ENCODE data around the gene RAP1GAP2.
A peak's percentile ranks its signal among the peaks of the same experiment; 100 is the strongest.

The RAP1GAP2 gene

GRCh38 chr17:2971851-2972250, 175.6 kb downstream of the RAP1GAP2 start:
- DNase-seq = no peak
- H2BK12ac ChIP-seq (ENCODE audit: low read length) = no peak overlapping the region
- H2AFZ ChIP-seq (ENCODE audit: insufficient read depth, low read length, poor library complexity) = no peak overlapping the region
- no peak overlapping the region for H3K4ac ChIP-seq (ENCODE audit: low read depth, low read length)
- H3K27me3 ChIP-seq (ENCODE audit: insufficient read depth, low read length) = no peaks in the 10 kb centered on the region
- H4K8ac ChIP-seq (ENCODE audit: low read depth, low read length) = no peak overlapping the region
- no peak overlapping the region for H3K27ac ChIP-seq (ENCODE audit: low read depth, low read length)
- peaks cover 6% of the 10 kb centered on the region for H3K79me1 ChIP-seq (ENCODE audit: low read length)
- H3K79me2 ChIP-seq (ENCODE audit: control insufficient read depth, insufficient read depth, low read length, poor library complexity) = no peaks in the 10 kb centered on the region
- H3K9ac ChIP-seq (ENCODE audit: low read length) = no peak overlapping the region
- no peak overlapping the region for H4K12ac ChIP-seq (ENCODE audit: low read depth, low read length)
- H2BK5ac ChIP-seq (ENCODE audit: low read depth, low read length, poor library complexity) = no peak overlapping the region
- H3K4me2 ChIP-seq (ENCODE audit: low read length) = no peak overlapping the region
- WGBS (ENCODE audit: extremely low coverage, insufficient coverage, insufficient read length) = no CpG with 5 or more reads among the region's 2 CpGs
- no peak overlapping the region for H3K18ac ChIP-seq (ENCODE audit: low read length)
- H2BK120ac ChIP-seq (ENCODE audit: insufficient read depth, low read length, poor library complexity) = no peak overlapping the region
- H3K36me3 ChIP-seq (ENCODE audit: control insufficient read depth in 1 of 2, insufficient read depth in 2 of 2, low read length in 2 of 2) = no peaks in the 10 kb centered on the region
- H3K4me3 ChIP-seq (ENCODE audit: low read depth, low read length) = no peak overlapping the region
- no peak overlapping the region for H3K14ac ChIP-seq (ENCODE audit: low read length)
- H3K4me1 ChIP-seq (ENCODE audit: control insufficient read depth in 1 of 2, insufficient read depth in 2 of 2, low read length in 2 of 2) = peaks cover 3 to 4% of the 10 kb centered on the region in 2 experiments
- no peak overlapping the region for H3K23ac ChIP-seq (ENCODE audit: low read length)
- H2AK5ac ChIP-seq (ENCODE audit: low read length) = no peak overlapping the region
- H4K91ac ChIP-seq (ENCODE audit: low read depth, low read length) = no peak overlapping the region
- no peaks in the 10 kb centered on the region for H3K9me3 ChIP-seq (ENCODE audit: insufficient read depth, low read depth, low read length)

- H3K27me3 ChIP-seq (ENCODE audit: insufficient read depth, low read length) = no peaks in the 10 kb centered on the region
- H4K12ac ChIP-seq (ENCODE audit: low read depth, low read length) = no peak overlapping the region
- H3K79me1 ChIP-seq (ENCODE audit: low read length) = peaks cover 2% of the 10 kb centered on the region
- H3K9ac ChIP-seq (ENCODE audit: low read length) = no peak overlapping the region
- H2AFZ ChIP-seq (ENCODE audit: insufficient read depth, low read length, poor library complexity) = no peak overlapping the region
- H2BK120ac ChIP-seq (ENCODE audit: insufficient read depth, low read length, poor library complexity) = no peak overlapping the region
- H3K4ac ChIP-seq (ENCODE audit: low read depth, low read length) = no peak overlapping the region
- H3K4me2 ChIP-seq (ENCODE audit: low read length) = no peak overlapping the region
- no peak overlapping the region for H3K4me3 ChIP-seq (ENCODE audit: low read depth, low read length)
- H3K27ac ChIP-seq (ENCODE audit: low read depth, low read length) = no peak overlapping the region
- no peaks in the 10 kb centered on the region for H3K79me2 ChIP-seq (ENCODE audit: control insufficient read depth, insufficient read depth, low read length, poor library complexity)
- no peak overlapping the region for H4K8ac ChIP-seq (ENCODE audit: low read depth, low read length)
- H2BK12ac ChIP-seq (ENCODE audit: low read length) = no peak overlapping the region
- H3K4me1 ChIP-seq (ENCODE audit: control insufficient read depth in 1 of 2, insufficient read depth in 2 of 2, low read length in 2 of 2) = no peaks in the 10 kb centered on the region
- no peak overlapping the region for H3K14ac ChIP-seq (ENCODE audit: low read length)
- H3K36me3 ChIP-seq (ENCODE audit: control insufficient read depth in 1 of 2, insufficient read depth in 2 of 2, low read length in 2 of 2) = no peaks in the 10 kb centered on the region
- no peak overlapping the region for H2AK5ac ChIP-seq (ENCODE audit: low read length)
- H3K23ac ChIP-seq (ENCODE audit: low read length) = no peak overlapping the region
- H4K91ac ChIP-seq (ENCODE audit: low read depth, low read length) = no peak overlapping the region
- H3K18ac ChIP-seq (ENCODE audit: low read length) = no peak overlapping the region
- no CpG with 5 or more reads among the region's 4 CpGs for WGBS (ENCODE audit: extremely low coverage, insufficient coverage, insufficient read length)
- H3K9me3 ChIP-seq (ENCODE audit: insufficient read depth, low read depth, low read length) = no peaks in the 10 kb centered on the region
- DNase-seq = no peak
- no peak overlapping the region for H2BK5ac ChIP-seq (ENCODE audit: low read depth, low read length, poor library complexity)
Measured at GRCh38 chr17:2972749-2973148, 176.5 kb downstream of the RAP1GAP2 start.

- WGBS (ENCODE audit: extremely low coverage, insufficient coverage, insufficient read length) = no CpG with 5 or more reads among the region's 1 CpG
- no peak overlapping the region for H3K14ac ChIP-seq (ENCODE audit: low read length)
- no peak overlapping the region for H2BK120ac ChIP-seq (ENCODE audit: insufficient read depth, low read length, poor library complexity)
- no peak overlapping the region for H3K9ac ChIP-seq (ENCODE audit: low read length)
- H2BK5ac ChIP-seq (ENCODE audit: low read depth, low read length, poor library complexity) = no peak overlapping the region
- no peak overlapping the region for H3K4me3 ChIP-seq (ENCODE audit: low read depth, low read length)
- no peak overlapping the region for H3K18ac ChIP-seq (ENCODE audit: low read length)
- H2AK5ac ChIP-seq (ENCODE audit: low read length) = no peak overlapping the region
- H4K8ac ChIP-seq (ENCODE audit: low read depth, low read length) = no peak overlapping the region
- H2AFZ ChIP-seq (ENCODE audit: insufficient read depth, low read length, poor library complexity) = no peak overlapping the region
- H3K4me2 ChIP-seq (ENCODE audit: low read length) = no peak overlapping the region
- no peaks in the 10 kb centered on the region for H3K79me2 ChIP-seq (ENCODE audit: control insufficient read depth, insufficient read depth, low read length, poor library complexity)
- no peak overlapping the region for H4K91ac ChIP-seq (ENCODE audit: low read depth, low read length)
- H3K27ac ChIP-seq (ENCODE audit: low read depth, low read length) = no peak overlapping the region
- peaks cover 2% of the 10 kb centered on the region for H3K79me1 ChIP-seq (ENCODE audit: low read length)
- H3K4me1 ChIP-seq (ENCODE audit: control insufficient read depth in 1 of 2, insufficient read depth in 2 of 2, low read length in 2 of 2) = no peaks in the 10 kb centered on the region
- no peak for DNase-seq
- H3K9me3 ChIP-seq (ENCODE audit: insufficient read depth, low read depth, low read length) = no peaks in the 10 kb centered on the region
- H3K36me3 ChIP-seq (ENCODE audit: control insufficient read depth in 1 of 2, insufficient read depth in 2 of 2, low read length in 2 of 2) = no peaks in the 10 kb centered on the region
- no peak overlapping the region for H3K4ac ChIP-seq (ENCODE audit: low read depth, low read length)
- no peaks in the 10 kb centered on the region for H3K27me3 ChIP-seq (ENCODE audit: insufficient read depth, low read length)
- no peak overlapping the region for H2BK12ac ChIP-seq (ENCODE audit: low read length)
- H3K23ac ChIP-seq (ENCODE audit: low read length) = no peak overlapping the region
- H4K12ac ChIP-seq (ENCODE audit: low read depth, low read length) = no peak overlapping the region
Measured at GRCh38 chr17:2974347-2974746, 178.1 kb downstream of the RAP1GAP2 start.

GRCh38 chr17:2975469-2975958, 179.3 kb downstream of the RAP1GAP2 start:
- Histone ChIP-seq H3K4ac (ENCODE audit: low read depth, low read length) (no peak overlapping the region), H3K27me3 (ENCODE audit: insufficient read depth, low read length) (no peaks in the 10 kb centered on the region), H3K4me2 (ENCODE audit: low read length) (no peak overlapping the region), H3K27ac (ENCODE audit: low read depth, low read length) (peak overlapping the region; percentile 5), H4K8ac (ENCODE audit: low read depth, low read length) (peak overlapping the region; percentile 80), H2BK120ac (ENCODE audit: insufficient read depth, low read length, poor library complexity) (no peak overlapping the region), H2BK5ac (ENCODE audit: low read depth, low read length, poor library complexity) (no peak overlapping the region), H3K36me3 (ENCODE audit: control insufficient read depth in 1 of 2, insufficient read depth in 2 of 2, low read length in 2 of 2) (peaks cover 0 to 2% of the 10 kb centered on the region in 2 experiments), H2AK5ac (ENCODE audit: low read length) (no peak overlapping the region), H2AFZ (ENCODE audit: insufficient read depth, low read length, poor library complexity) (no peak overlapping the region), H3K14ac (ENCODE audit: low read length) (no peak overlapping the region), H3K18ac (ENCODE audit: low read length) (no peak overlapping the region), H2BK12ac (ENCODE audit: low read length) (peak overlapping the region; percentile 25), H3K79me2 (ENCODE audit: control insufficient read depth, insufficient read depth, low read length, poor library complexity) (no peaks in the 10 kb centered on the region), H4K12ac (ENCODE audit: low read depth, low read length) (no peak overlapping the region), H3K9me3 (ENCODE audit: insufficient read depth, low read depth, low read length) (no peaks in the 10 kb centered on the region), H3K4me1 (ENCODE audit: control insufficient read depth in 1 of 2, insufficient read depth in 2 of 2, low read length in 2 of 2) (no peaks in the 10 kb centered on the region), H3K79me1 (ENCODE audit: low read length) (peaks cover 2% of the 10 kb centered on the region), H3K4me3 (ENCODE audit: low read depth, low read length) (no peak overlapping the region), H3K9ac (ENCODE audit: low read length) (no peak overlapping the region), H4K91ac (ENCODE audit: low read depth, low read length) (no peak overlapping the region), H3K23ac (ENCODE audit: low read length) (no peak overlapping the region)
- peak in 1 of 2 donors; percentile 43 for DNase-seq
- WGBS (ENCODE audit: extremely low coverage, insufficient coverage, insufficient read length) = no CpG with 5 or more reads among the region's 8 CpGs
